Astrocyte of the hippocampus (primary cell): ENCODE results near the gene SPSB2.

Source experiments
- DNase-seq: peaks from one replicate; pipeline ENCODE4 v3.0.0; 2011; ENCODE audit warnings: low read depth, low spot score

SPSB2 gene

DNA sequence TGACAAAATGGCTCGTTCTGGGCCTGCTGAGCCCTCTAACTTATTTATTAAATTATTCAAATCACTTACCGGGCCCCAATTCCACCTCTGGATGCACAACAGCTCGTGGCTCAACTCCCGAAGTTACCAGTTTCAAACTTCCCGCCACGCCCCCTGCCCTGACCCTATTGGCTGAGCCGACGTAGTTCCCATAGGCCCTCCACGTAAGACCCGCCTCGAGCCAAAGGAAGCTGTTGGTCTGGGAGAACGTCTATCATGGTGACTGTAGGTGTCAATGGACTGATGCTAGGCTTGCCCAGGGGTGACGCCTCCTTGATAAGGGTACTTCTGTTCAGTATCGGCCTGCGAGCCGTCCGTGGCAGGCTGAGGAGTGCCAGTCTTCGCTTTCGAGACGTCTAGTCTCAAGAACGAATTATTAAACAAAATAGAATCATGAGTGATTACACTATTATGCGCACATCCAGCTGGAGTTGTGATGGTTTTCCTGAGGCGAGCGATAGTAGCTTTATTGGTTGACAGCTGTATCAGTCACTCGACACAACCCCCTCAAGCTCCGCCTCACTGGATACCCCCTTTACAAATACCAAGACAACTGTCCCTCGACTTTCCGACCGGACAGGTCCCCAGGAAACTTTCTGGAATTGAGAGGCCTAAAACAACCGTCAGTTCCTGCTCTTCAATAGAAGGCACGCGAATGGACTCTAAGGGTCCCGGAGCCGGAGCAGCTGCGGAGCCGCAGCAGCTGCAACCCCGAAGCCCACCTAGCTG lies 21.8 kb downstream of the SPSB2 start, which contains the start of gene CDCA3:
CDCA3 (minus strand) TSS at position 134 of the 768 bp plus-strand sequence. CDS start 334 bp downstream, outside the sequence.
- DNase-seq = peak; percentile 98

DNA sequence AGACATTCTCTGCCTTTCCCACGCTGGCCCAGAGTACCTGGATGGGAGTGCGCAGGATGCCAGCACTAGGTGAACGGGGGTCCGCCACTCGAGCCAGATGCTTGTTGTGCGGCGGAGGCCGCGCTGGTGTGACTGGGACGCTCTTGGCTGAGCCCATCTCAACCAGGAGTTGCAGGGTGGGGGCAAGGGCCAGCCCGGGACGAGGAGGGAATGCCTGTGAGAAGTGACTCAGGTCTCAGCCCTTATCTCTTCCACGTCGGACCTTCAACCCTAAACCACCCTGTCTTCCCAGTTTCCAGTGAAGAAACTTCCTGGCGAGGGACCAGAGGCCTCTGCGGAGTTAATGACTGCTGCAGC lies 22.3 kb downstream of the SPSB2 start:
- DNase-seq = no peak

DNA sequence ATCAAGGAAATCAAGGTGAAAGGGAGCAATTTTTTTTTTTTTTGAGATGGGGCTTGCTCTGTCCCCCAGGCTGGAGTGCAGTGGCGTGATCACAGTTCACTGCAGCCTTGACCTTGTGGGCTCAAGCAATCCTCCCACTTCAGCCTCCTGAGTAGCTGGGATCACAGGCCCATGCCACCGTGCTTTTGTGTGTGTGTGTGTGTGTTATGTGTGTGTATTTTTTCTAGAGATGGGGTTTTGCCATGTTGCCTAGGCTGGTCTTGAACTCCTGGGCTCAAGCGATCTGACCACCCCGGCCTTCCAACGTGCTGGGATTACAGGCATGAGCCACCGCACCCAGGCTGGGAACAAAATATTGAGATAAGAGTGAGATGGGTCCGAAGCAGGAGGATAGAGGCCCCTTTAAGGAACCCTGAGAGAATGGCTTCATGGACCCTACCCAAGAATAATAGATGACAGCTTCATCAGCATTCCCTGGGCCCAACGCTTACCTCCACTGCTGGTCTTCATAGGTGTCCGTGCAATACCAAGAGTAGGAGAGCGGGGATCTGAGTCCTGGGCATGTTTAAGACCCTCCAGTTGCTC lies 23.0 kb downstream of the SPSB2 start:
- DNase-seq = no peak

DNA sequence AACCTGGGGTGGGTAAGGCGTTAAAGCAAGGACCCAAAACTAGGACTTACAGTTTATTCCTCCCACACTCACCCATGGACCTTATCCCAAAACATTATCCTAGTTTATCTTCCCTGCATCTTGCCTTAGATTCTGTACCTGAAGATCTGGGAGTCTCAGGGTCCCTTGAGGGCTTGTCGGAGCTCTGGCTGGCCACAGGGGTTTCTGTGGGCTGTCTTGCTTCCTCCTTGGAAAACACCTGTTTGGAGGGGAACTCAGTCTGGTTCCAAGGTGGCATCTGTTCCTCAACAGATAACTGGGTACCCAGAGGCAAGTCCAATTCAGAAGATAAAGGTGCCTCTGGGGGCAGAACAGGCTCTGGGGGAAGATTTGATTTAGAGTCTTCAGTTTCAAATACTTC lies 23.7 kb downstream of the SPSB2 start:
- no peak for DNase-seq

DNA sequence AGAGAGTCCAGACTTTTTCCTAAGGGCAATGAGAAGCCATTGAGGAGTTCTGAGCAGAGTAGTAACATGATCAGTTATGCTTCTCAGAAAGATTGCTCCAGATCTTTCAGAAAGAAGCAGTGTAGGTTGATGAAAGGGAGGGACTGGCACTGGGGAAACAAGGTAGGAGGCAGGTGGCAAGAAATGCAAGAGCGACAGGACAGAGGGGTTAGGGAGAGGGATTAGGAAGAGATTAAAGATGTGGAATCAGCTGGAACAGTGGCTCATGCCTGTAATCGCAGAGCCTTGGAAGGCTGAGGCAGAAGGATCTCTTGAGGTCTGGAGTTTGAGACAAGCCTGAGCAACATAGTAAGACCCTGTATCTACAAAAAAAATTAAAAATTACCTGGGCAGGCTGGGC lies 25.4 kb downstream of the SPSB2 start:
- DNase-seq = no peak

DNA sequence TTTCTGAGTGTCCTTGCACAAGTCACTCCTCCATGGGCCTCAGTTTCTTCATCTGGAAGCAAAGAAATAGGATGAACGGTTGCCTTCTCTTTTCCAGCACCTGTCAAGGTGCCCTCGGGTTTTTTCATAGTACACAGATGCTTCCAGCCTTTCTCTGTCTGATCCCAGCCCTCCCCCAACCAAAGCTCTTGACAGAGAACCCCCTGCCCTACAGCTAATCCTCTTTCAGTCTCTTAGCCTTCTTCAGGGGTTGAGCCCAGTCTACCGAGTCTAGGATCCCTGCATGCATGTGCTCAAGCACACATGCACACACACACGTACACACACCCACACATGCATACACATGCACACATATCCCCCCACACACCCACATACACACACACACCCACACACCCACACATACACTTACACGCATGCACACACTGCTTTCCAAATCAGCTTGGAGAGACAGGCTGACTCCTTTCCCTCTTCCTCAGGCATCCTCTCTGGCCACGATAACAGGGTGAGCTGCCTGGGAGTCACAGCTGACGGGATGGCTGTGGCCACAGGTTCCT lies 26.7 kb downstream of the SPSB2 start:
- DNase-seq = no peak

DNA sequence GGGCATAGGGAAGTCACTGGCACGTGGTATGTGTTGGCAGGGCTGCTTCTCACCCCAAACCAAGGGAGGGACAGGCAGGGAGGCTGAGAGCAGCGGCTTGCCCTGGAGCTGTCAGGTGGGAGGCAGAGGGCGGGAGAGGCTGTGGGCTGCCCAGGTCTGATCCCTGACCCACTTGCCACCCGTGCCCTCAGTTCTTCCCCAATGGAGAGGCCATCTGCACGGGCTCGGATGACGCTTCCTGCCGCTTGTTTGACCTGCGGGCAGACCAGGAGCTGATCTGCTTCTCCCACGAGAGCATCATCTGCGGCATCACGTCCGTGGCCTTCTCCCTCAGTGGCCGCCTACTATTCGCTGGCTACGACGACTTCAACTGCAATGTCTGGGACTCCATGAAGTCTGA lies 27.7 kb downstream of the SPSB2 start:
- no peak for DNase-seq

DNA sequence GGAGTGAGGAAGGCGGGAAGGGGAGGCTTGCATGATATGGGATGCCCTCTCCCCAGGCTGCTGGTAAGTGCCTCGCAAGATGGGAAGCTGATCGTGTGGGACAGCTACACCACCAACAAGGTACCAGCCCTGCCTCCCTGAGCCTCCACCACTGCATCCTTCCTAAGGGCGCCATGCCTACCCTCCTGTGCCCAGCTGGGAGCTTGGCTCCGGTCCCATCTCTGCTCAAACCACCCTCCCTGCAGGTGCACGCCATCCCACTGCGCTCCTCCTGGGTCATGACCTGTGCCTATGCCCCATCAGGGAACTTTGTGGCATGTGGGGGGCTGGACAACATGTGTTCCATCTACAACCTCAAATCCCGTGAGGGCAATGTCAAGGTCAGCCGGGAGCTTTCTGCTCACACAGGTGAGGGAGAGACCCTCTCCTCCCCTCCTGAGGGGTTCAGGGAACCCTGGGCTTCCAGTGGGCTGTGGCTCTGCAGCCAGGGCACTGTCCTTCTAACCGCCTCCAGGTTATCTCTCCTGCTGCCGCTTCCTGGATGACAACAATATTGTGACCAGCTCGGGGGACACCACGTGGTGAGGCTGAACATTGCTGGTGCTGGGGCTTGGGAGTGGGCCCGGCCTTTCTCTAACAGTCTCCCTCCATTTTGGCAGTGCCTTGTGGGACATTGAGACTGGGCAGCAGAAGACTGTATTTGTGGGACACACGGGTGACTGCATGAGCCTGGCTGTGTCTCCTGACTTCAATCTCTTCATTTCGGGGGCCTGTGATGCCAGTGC lies 29.8 kb downstream of the SPSB2 start:
- DNase-seq = no peak

DNA sequence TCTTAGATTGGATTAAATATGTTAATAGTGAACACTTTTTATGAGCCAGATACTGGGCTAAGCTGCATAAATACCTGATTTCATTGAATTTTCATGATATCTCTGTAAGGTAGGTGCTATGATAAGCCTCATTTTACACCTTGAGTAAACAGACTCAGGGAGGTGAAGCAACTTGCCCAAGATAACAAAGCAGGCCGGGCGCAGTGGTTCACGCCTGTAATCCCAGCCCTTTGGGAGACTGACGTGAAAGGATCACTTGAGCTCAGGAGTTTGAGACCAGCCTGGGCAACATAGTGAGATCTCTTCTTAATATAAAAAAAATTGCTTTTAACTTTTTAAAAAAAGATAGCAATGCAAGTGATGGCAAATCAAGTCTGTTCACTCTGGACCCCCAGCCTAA lies 31.0 kb downstream of the SPSB2 start:
- DNase-seq = no peak

DNA sequence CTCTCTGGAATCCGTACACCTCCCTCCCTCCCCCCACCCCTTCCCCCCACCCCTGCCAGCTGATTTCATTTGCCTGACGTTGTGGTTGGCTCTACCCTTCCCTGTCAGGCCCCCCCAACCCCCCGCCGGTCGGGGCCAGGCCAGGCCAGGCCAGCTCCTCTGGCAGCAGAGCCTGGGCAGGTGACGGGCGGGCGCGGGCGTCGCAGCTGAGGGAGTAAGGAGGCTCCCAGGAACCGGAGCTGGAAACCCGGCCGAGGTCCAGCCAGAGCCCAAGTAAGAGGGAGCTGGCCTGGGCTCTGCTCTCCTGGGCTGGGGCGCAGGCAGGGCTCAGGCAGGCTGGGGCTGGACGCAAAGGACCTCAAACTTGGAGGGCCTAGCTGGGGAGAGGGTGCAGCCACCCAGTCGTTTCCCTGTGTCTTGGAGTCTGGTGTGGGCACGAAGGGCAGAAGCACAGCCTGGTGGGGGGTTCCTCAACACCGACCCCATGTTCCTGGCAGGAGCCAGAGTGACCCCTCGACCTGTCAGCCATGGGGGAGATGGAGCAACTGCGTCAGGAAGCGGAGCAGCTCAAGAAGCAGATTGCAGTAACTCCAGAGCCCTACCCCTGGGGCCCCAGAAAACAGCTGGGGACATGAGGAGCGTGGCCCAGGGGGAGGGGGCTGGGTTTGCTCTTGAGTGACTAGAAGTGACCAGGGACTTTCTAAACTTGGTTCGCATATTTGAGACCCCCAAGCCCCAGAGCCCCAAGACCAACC lies 32.2 kb downstream of the SPSB2 start, which contains the start of gene GNB3:
GNB3 (plus strand) TSS at position 165 of the 755 bp plus-strand sequence; CDS start at position 528, 363 bp downstream.
- DNase-seq = no peak

DNA sequence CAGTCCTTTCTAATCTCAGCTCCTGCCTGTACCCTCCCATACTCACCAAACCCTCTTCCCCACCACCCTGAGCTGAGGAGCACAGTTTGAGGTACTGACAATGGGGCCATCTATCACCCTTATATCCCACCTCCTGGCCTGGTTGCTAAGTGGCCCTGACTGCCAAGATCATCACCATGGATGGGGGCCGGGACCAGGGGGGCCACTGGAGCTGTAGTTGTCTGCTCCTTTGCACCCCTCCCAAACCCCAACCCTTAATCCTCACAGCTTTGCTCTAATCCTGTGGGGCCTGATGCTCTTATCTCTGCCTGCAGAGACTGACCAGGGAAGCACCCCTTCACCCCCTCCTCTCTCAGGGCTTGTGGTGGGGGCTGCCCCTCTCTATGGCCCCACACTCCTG lies 32.8 kb downstream of the SPSB2 start:
- DNase-seq = no peak

DNA sequence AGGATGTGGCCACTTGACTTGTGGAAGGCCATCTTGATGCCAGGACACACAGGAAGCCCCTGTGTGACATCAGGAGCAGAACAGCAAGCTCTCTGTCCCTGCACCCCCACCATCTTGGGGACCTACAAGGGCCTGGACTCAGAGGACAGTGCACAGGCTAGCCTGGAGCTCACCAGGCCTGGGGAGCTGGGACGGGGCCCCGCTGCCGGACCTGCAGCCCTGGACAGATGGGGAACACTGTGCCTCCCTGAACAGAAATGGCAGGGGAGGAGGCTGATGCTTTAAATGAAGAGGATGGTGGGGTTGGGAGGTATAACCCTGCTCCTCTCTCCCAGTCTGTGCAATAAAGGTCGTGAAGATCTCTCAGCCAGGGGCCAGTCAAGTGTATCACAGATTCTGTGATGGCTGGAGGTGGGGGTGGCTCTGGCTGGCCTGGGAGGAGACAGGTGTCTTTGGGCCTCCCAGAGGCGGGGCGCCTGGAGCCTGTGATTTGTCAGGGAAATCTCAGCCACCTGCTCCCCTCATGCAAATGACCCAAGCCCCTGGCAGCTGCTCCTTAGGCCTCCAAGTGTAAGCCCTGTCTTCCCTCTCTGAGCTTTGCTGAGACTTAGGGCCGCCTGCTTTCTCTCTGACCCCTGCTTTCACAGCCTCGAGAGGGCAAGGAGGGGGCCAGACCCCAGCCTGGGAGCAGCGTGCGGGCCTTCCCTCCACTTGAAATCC lies 33.5 kb downstream of the SPSB2 start:
- no peak for DNase-seq

DNA sequence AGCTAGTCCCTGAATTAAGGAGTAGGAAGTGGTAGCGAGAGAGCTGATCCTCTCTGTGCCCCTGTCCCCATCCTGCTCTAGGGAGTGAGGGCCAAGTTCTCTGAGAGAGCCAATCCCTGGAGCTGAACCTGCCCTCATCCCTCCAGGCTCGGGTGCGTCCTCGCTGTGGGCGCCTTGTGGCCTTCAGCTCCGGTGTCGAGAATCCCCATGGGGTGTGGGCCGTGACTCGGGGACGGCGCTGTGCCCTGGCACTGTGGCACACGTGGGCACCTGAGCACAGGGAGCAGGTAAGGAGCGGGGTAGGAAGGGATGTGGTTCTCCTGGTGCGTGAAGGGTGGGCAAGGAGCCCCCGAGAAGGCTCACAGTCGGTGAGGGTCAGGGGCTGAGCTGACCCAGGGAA lies 34.2 kb downstream of the SPSB2 start:
- no peak for DNase-seq

DNA sequence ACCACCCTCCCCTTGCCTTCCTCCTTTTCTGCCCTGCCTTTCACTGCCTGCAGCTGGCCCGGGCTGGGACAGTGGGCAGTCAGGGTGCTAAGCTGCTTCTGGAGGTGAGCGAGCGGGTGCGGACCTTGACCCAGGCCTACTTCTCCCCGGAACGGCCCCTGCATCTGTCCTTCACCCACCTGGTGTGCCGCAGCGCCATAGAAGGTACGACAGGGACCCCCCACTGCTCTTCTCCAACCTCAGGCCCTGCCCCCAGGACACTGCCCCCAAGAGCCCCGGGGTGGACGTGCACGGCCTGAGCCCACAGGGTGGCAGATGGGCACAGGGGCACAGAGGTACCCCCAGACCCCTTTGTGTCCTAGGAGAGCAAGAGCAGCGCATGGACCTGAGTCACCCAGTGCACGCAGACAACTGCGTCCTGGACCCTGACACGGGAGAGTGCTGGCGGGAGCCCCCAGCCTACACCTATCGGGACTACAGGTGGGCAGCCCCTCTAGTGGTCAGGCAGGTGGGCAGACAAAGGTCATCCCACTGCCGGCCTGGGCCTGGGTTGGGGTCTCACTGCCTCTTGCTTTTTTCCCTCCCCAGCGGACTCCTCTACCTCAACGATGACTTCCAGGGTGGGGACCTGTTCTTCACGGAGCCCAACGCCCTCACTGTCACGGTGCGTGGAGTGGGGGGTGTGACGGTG lies 35.6 kb downstream of the SPSB2 start:
- no peak for DNase-seq

DNA sequence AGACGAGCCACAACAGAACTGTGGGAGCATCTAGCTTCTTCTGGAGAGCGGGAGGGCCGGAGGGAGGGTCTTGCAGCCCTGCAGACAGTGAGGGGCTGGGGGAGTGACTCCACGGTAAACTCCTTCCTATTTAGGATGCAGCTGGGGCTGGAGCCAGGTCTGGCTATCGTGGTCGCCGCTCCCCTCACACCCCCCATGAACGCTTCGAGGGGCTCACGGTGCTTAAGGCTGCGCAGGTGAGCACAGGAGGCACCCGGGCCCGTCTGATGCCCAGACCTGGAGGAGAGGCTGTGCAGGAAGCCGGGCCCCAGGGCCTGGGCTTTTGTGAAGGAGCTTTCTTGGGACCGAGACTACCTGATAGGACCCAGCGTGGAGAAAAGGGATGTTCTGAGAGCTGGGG lies 36.3 kb downstream of the SPSB2 start:
- no peak for DNase-seq

DNA sequence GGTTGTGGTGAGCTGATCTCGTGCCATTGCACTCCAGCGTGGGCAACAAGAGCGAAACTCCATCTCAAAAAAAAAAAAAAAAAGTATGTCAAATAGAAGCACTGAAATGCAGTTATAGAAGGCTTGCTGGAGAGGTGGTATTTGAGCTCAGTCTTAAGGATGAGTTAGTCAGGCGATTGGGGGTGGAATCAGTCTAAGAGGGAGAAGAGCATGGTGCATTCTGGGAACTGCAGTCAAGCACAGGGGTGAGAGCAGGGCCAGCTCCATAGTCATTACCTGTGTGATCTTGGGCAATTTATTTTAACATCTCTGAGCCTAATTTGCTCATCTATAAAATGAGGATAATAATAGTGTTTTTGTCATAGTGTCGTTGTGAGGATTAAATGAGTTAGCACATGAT lies 38.2 kb downstream of the SPSB2 start:
- DNase-seq = no peak

DNA sequence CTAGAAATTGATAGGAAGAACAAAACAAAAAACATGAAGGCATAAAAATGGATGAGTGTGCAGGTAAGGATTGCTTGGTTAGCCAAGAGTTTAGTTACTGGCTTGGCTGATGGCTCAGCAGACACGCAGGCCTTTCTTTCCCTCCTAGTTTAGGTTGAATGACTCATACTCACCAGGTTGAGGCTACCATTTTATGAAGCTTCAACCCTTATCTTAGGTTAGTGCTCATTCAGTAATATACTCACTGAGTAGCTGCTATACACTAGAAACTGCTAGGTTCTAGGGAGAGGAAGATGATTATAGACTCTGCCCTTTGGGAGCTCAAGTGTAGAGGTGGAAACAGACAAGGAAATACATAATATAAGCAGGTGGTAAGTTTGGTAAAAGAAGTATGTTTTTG lies 38.8 kb downstream of the SPSB2 start:
- DNase-seq = no peak

DNA sequence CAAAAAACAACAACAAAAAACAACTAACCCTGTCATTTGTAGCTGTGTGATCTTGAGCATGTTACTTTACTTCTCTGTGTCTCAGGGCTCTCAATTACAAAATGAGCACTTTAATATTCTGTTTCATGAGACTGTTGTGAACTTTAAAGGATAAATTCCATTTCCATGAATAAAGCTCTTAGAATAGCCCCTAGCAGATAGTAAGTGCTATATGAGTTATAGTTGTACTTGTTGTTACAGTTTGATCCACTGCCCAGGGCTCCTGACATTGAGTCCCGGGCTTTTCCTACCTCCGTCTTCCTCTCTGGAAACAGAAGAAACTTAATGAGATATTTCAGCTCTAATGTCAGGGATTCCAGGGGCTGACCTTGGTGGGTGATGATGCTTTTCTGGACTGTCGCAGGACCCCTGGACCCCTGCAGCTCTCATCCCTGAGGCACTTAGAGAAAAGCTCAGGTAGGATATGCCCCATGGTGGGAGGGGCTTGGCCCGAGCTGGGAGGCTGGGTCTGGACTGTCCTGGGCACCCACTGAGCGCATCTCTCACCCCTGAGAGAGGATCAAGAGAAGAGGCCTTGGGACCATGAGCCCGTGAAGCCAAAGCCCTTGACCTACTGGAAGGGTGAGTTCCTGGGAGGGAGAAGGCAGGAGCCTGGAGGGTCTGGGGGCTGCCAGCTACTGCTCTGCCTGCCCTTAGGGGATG lies 39.8 kb downstream of the SPSB2 start:
- DNase-seq = no peak

DNA sequence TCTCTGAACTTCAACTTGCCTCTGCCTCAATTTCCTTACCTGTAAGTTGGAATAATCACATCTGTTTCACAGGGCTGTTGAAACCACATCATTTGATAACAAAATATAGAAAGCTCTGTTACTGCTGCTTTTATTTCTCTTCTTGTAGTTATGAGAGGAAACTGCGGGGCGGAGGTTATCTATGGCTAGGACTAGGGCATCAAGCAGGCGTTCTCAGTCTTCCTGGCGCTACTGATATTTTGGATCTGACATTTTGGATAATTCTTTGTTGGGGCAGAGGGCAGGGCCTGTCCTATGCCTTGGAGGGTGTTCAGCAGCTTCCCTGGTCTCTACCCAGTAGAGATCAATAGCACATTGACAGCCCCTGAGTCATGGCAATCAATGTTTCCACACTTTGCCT lies 41.0 kb downstream of the SPSB2 start:
- DNase-seq = no peak
